GM23248 (cell line): ENCODE measurements around the gene HTN3. TPM values are rescaled to one million over a fixed set of nuclear protein-coding genes. Genes with fewer than 3 reads are reported as not detected.
"Not testable (repeated sequence)": the region's sequence is repeated elsewhere in the genome, so short reads cannot be mapped to it uniquely, and the experiment has no call there.

Source experiments
- DNase-seq: peaks from one replicate; pipeline ENCODE4 v3.0.0-alpha.2; 2015
- H2AFZ ChIP-seq: fragments of 200-600 bp; sonication (generic); 2 replicates; pipeline ENCODE4 v1.6.1; 2016; ENCODE audit warnings: antibody characterized with exemption
- H3F3A ChIP-seq: fragments of 200-600 bp; sonication (generic); 2 replicates; pipeline ENCODE4 v1.6.1; 2016; ENCODE audit warnings: mild to moderate bottlenecking, antibody characterized with exemption, mixed run types; ENCODE audit not compliant: insufficient read depth
- H3K27ac ChIP-seq: fragments of 200-600 bp; sonication (generic); 2 replicates; pipeline ENCODE4 v1.5.1; 2016; ENCODE audit warnings: mild to moderate bottlenecking
- H3K27me3 ChIP-seq: fragments of 200-600 bp; sonication (generic); replicated peaks from 2 replicates; pipeline ENCODE4 v1.6.1; 2016; ENCODE audit warnings: mild to moderate bottlenecking; ENCODE audit not compliant: insufficient read depth
- H3K36me3 ChIP-seq: fragments of 200-600 bp; sonication (generic); 2 replicates; pipeline ENCODE4 v1.6.1; 2016; ENCODE audit warnings: low read depth, mild to moderate bottlenecking
- H3K4me1 ChIP-seq: fragments of 200-600 bp; sonication (generic); 2 replicates; pipeline ENCODE4 v1.6.1; 2016; ENCODE audit warnings: mild to moderate bottlenecking; ENCODE audit not compliant: insufficient read depth
- H3K4me2 ChIP-seq: fragments of 200-600 bp; sonication (generic); one replicate; pipeline ENCODE4 v1.6.1; 2016; ENCODE audit warnings: mild to moderate bottlenecking; ENCODE audit not compliant: unreplicated experiment
- H3K4me3 ChIP-seq: fragments of 200-600 bp; sonication (generic); 2 replicates; pipeline ENCODE4 v1.5.1; 2016; ENCODE audit warnings: mild to moderate bottlenecking
- H3K79me2 ChIP-seq: fragments of 200-600 bp; sonication (generic); 2 replicates; pipeline ENCODE4 v1.6.1; 2016; ENCODE audit warnings: mild to moderate bottlenecking; ENCODE audit not compliant: insufficient read depth
- H3K9ac ChIP-seq: fragments of 200-600 bp; sonication (generic); 2 replicates; pipeline ENCODE4 v1.6.1; 2016; ENCODE audit warnings: mild to moderate bottlenecking
- H3K9me2 ChIP-seq: fragments of 200-600 bp; sonication (generic); 2 replicates; pipeline ENCODE4 v1.6.1; 2016; ENCODE audit warnings: mixed run types, mild to moderate bottlenecking, moderate library complexity; ENCODE audit not compliant: insufficient read depth
- H3K9me3 ChIP-seq: fragments of 200-600 bp; sonication (generic); one replicate; pipeline ENCODE4 v1.6.1; 2017; ENCODE audit warnings: low read depth
- H4K20me1 ChIP-seq: fragments of 200-600 bp; sonication (generic); 2 replicates; pipeline ENCODE4 v1.6.0; 2016; ENCODE audit not compliant: insufficient read depth
- EZH2 ChIP-seq: fragments of 200-600 bp; sonication (generic); IDR thresholded peaks from 2 replicates; pipeline ENCODE4 v1.6.1; 2018; ENCODE audit warnings: antibody characterized with exemption, mild to moderate bottlenecking; ENCODE audit not compliant: insufficient read depth, poor library complexity, severe bottlenecking
- EZH2phosphoT487 ChIP-seq: fragments of 200-600 bp; sonication (generic); IDR thresholded peaks from 2 replicates; pipeline ENCODE4 v1.6.1; 2018; ENCODE audit warnings: antibody characterized with exemption, moderate library complexity, mild to moderate bottlenecking, low read depth; ENCODE audit not compliant: insufficient read depth
- WGBS, 2 experiments: methylation state at CpG; one replicate each; pipeline ENCODE4 v1.1.6; 2015 to 2017; ENCODE audit warnings: low lambda C conversion rate in 2 of 2, low coverage in 1 of 2; ENCODE audit errors: missing lambda C conversion rate in 2 of 2; 5-methylcytosine and 5-hydroxymethylcytosine counted together
- in situ Hi-C: fragments of 300-500 bp; cut with MboI; formaldehyde crosslinking; loops from 2 replicates; pipeline ENCODE4 v1.15.0; 2020
- polyA plus RNA-seq: library from polyadenylated mRNA; unstranded; fragments of >200 nt; fragmentation: Nextera tagmentation; extraction: Ambion mirVana; gene quantifications from 2 replicates; pipeline ENCODE4 v1.2.1, GENCODE V29; 2016
- total RNA-seq: library from RNA; depleted of rRNA; stranded (reverse); fragments of >200 nt; shearing (Covaris generic); gene quantifications from 2 replicates; pipeline ENCODE4 v1.2.3, GENCODE V29; 2014; rRNA removed

The HTN3 gene
- total RNA-seq, result not detected in 2 replicates
- not detected in 2 replicates for polyA plus RNA-seq

- H3K9me3 ChIP-seq, H3K9ac ChIP-seq, DNase-seq, H3F3A ChIP-seq, H3K4me1 ChIP-seq, H3K4me3 ChIP-seq, H2AFZ ChIP-seq, H3K36me3 ChIP-seq, in situ Hi-C loops, H4K20me1 ChIP-seq, H3K9me2 ChIP-seq, H3K79me2 ChIP-seq, H3K27ac ChIP-seq, H3K4me2 ChIP-seq, H3K27me3 ChIP-seq: not testable (repeated sequence)
- 59 to 65% methylated on average over 7 of the region's 7 CpGs for WGBS, 2 experiments
Observed at GRCh38 chr4:70028159-70028558, at the start of gene HTN3. TSS of gene HTN3 (plus strand) at chr4:70028459. CDS start at chr4:70030741, 2,282 bp downstream.

GRCh38 chr4:69984030-69984443 lies 44.2 kb upstream of the HTN3 start:
- 38 to 44% methylated on average over 2 of the region's 2 CpGs for WGBS, 2 experiments
- Histone ChIP-seq H4K20me1 (no peaks in the 10 kb centered on the region), H3K4me2 (no peak overlapping the region), H3K9me3 (no peaks in the 10 kb centered on the region), H3K4me1 (no peaks in the 10 kb centered on the region), H3K9ac (no peak overlapping the region), H3K27me3 (no peaks in the 10 kb centered on the region), H3K9me2 (no peaks in the 10 kb centered on the region), H3K4me3 (no peak overlapping the region), H3K36me3 (no peaks in the 10 kb centered on the region), H3F3A (no peaks in the 10 kb centered on the region), H3K27ac (no peak overlapping the region), H3K79me2 (no peaks in the 10 kb centered on the region), H2AFZ (no peak overlapping the region)
- no peak for TF ChIP-seq EZH2phosphoT487
- TF ChIP-seq EZH2, result no peak
- DNase-seq, result no peak
- in situ Hi-C loops, result no loop called here

GRCh38 chr4:69986663-69987062 lies 41.6 kb upstream of the HTN3 start:
- H3K36me3 ChIP-seq, result no peaks in the 10 kb centered on the region
- H3K27me3 ChIP-seq, result no peaks in the 10 kb centered on the region
- H3K4me3 ChIP-seq, result no peak overlapping the region
- H3K4me1 ChIP-seq, result no peaks in the 10 kb centered on the region
- no peaks in the 10 kb centered on the region for H3K9me3 ChIP-seq
- H2AFZ ChIP-seq, result no peak overlapping the region
- H3K4me2 ChIP-seq, result no peak overlapping the region
- in situ Hi-C loops, result no loop called here
- DNase-seq, result no peak
- H3K9me2 ChIP-seq, result no peaks in the 10 kb centered on the region
- WGBS, 2 experiments, result 57 to 63% methylated on average over 1 of the region's 1 CpG
- H3F3A ChIP-seq, result no peaks in the 10 kb centered on the region
- no peaks in the 10 kb centered on the region for H3K79me2 ChIP-seq
- no peak overlapping the region for H3K9ac ChIP-seq
- no peak overlapping the region for H3K27ac ChIP-seq
- TF ChIP-seq EZH2phosphoT487, result no peak
- no peak for TF ChIP-seq EZH2
- no peaks in the 10 kb centered on the region for H4K20me1 ChIP-seq

GRCh38 chr4:69991016-69991415 lies 37.2 kb upstream of the HTN3 start:
- Histone ChIP-seq H3K4me2 (no peak overlapping the region), H3K9me2 (no peaks in the 10 kb centered on the region), H3K4me3 (no peak overlapping the region), H3K79me2 (no peaks in the 10 kb centered on the region), H3K4me1 (no peaks in the 10 kb centered on the region), H3K36me3 (no peaks in the 10 kb centered on the region), H3K9me3 (no peaks in the 10 kb centered on the region), H3K9ac (no peak overlapping the region), H2AFZ (no peak overlapping the region), H3K27ac (no peak overlapping the region), H4K20me1 (no peaks in the 10 kb centered on the region), H3K27me3 (no peaks in the 10 kb centered on the region), H3F3A (no peaks in the 10 kb centered on the region)
- TF ChIP-seq EZH2phosphoT487, result no peak
- no peak for TF ChIP-seq EZH2
- in situ Hi-C loops, result no loop called here
- WGBS, 2 experiments, result 68% methylated on average over 4 of the region's 4 CpGs
- DNase-seq, result no peak

GRCh38 chr4:69994782-69995181 lies 33.5 kb upstream of the HTN3 start:
- in situ Hi-C loops, result no loop called here
- no peaks in the 10 kb centered on the region for H4K20me1 ChIP-seq

More at GRCh38 chr4:69994782-69995181, 33.5 kb upstream of the HTN3 start:
- Histone ChIP-seq H3K27ac (no peak overlapping the region), H3K4me3 (no peak overlapping the region), H2AFZ (no peak overlapping the region), H3F3A (no peaks in the 10 kb centered on the region), H3K9ac (no peak overlapping the region), H3K9me2 (no peaks in the 10 kb centered on the region), H3K79me2 (no peaks in the 10 kb centered on the region), H3K4me1 (peaks cover 8% of the 10 kb centered on the region; the same call in 1 of the 2 replicates), H3K9me3 (no peaks in the 10 kb centered on the region), H3K27me3 (no peaks in the 10 kb centered on the region), H3K36me3 (no peaks in the 10 kb centered on the region), H3K4me2 (no peak overlapping the region)
- WGBS, 2 experiments, result 50 to 57% methylated on average over 5 of the region's 5 CpGs
- no peak for DNase-seq
- TF ChIP-seq EZH2 (no peak), EZH2phosphoT487 (no peak)
